Measurements from ENCODE around the gene LY9. TPM values are rescaled to one million over a fixed set of nuclear protein-coding genes. Genes with fewer than 3 reads are reported as not detected.

LY9 gene
- total and polyA plus RNA-seq, 9 of the 15 experiments (the other 6 are each of a cell fraction or from before 2014, with no cell fraction given): not detected

DNA sequence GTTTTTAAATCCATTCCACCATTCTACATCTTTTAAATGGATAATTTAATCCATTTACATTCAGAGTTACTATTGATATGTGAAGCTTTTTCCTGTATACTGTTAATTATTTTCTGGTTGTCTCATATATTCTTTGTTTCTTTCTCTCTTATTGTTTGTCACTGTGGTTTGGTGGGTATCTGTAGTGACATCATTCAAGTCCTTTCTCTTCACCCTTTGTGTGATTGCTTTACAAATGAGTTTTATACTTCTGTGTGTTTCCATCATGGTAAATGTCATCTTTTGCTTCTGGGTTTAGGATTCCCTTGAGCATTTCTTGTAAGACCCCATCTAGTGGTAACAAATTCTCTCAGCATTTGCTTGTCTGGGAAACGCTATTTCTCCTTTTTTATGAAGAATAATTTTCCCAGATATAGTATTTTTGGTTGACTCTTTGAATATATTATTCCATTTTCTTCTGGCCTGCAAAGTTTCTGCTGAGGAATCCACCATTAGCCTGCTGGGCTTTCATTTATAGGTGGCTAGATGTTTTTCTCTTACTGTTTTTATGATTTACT is 10.2 kb downstream of the LY9 start:
- Histone ChIP-seq H3K79me2 (ENCODE audit: control insufficient read depth, insufficient read depth, low read length) (no peaks in the 10 kb centered on the region), H3K9ac (ENCODE audit: insufficient read depth in 1 of 2, low read depth in 2 of 2, low read length in 2 of 2) (no peak overlapping the region), H3K4me1 (replicated peaks in 1 of 2; ENCODE audit: control insufficient read depth in 2 of 2, insufficient read depth in 2 of 2, low read length in 2 of 2) (peaks cover 0 to 8% of the 10 kb centered on the region in 2 experiments; a peak in 1 of 5 replicates), H3K27me3 (ENCODE audit: control insufficient read depth in 2 of 2, insufficient read depth in 2 of 2, low read length in 2 of 2) (peaks cover 5 to 9% of the 10 kb centered on the region in 2 experiments; a peak in 3 of 5 replicates), H2AFZ (ENCODE audit: low read depth, low read length) (no peak overlapping the region), H4K20me1 (replicated peaks; ENCODE audit: control insufficient read depth, insufficient read depth, low read length) (no peaks in the 10 kb centered on the region), H3K27ac (ENCODE audit: extremely low read depth, low read depth, low read length) (no peak overlapping the region), H3K4me3 (no peak overlapping the region), H3K36me3 (ENCODE audit: control insufficient read depth, insufficient read depth, low read length) (no peaks in the 10 kb centered on the region), H3K9me1 (ENCODE audit: control insufficient read depth, insufficient read depth, low read length) (no peaks in the 10 kb centered on the region), H3K9me3 (replicated peaks; ENCODE audit: control insufficient read depth, insufficient read depth, low read depth, low read length) (peaks cover 6% of the 10 kb centered on the region), H3K4me2 (ENCODE audit: insufficient read depth, low read length) (no peak overlapping the region)
- whole genome bisulfite sequencing (ENCODE audit: insufficient coverage, low coverage, missing lambda C conversion rate): 0% methylated on average over 1 of the region's 1 CpG
- ATAC-seq (no peak), FAIRE-seq (no peak), DNase-seq (ENCODE audit: extremely low read depth in 1 of 4, low spot score in 3 of 4) (no peak)
- no TSS peak for BruUV-seq (replicated peaks)
- in situ Hi-C loops (cut with MboI) (no loop called here), intact Hi-C loops (cut with micrococcal nuclease) (no loop called here)
- TF ChIP-seq NFE2 (IDR thresholded peaks at IDR 0.05; ENCODE audit: low read depth): no peak
- TF ChIP-seq, protein P1, sequence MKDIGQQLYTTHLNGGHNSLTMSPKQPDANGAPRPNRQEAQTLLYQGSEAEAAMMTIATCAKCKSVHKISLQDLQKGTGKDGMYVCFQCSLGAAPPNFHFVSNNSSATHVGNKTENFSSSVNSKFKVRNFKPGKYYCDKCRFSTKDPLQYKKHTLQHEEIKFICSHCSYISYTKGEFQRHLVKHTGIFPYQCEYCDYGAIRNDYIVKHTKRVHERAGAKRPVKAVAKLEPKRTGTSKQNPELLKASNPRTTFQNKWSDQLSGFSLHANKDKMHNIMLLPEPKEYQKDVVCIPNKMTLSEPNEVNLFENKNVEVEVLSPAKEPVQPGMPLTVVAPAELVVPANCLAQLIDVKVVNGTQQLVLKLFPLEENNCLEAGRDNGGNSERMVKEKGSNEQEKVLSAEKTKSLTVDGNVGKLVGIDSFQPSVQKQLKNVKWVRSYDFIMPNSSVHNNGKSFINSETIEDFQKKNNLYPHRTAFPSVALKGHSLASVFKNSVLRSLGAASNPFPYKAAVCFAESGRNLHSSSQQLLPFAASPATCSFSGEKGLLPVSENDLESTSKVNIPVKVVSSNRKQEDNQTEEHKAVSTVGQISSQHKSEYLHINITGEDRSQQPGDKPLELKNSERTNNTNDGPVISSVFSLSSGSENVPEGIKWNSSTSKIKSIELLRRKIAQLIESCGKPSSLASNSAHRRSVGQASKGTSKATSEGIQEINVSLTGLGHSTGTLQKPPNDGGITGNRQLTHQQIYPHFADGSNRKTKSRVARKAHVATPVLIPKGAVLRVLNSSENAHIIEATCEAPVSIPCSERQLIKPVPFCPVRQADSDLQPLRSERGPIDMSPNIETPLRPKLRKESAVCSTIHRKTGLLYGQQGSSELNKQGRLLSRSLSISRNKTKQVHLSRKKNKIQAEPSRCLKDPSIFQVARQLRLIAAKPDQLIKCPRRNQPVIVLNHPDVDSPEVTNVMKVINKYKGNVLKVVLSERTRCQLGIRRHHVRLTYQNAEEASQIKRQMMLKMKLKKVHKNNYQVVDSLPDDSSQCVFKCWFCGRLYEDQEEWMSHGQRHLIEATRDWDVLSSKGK (CRISPR knock-in tag; IDR thresholded peaks at IDR 0.05): no peak
- TF ChIP-seq ZC3H11A (IDR thresholded peaks at IDR 0.05; ENCODE audit: low read depth, low read length): no peak
- TF ChIP-seq ZKSCAN3 (CRISPR knock-in tag; IDR thresholded peaks at IDR 0.05): no peak
- TF ChIP-seq, protein P2, sequence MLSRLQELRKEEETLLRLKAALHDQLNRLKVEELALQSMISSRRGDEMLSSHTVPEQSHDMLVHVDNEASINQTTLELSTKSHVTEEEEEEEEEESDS (CRISPR knock-in tag; IDR thresholded peaks at IDR 0.05): no peak
- no peak for TF ChIP-seq JUNB (CRISPR knock-in tag; conservative IDR thresholded peaks at IDR 0.05)
- TF ChIP-seq IRF2 (CRISPR knock-in tag; IDR thresholded peaks at IDR 0.05): no peak
- TF ChIP-seq, protein P3, sequence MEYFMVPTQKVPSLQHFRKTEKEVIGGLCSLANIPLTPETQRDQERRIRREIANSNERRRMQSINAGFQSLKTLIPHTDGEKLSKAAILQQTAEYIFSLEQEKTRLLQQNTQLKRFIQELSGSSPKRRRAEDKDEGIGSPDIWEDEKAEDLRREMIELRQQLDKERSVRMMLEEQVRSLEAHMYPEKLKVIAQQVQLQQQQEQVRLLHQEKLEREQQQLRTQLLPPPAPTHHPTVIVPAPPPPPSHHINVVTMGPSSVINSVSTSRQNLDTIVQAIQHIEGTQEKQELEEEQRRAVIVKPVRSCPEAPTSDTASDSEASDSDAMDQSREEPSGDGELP (CRISPR knock-in tag; IDR thresholded peaks at IDR 0.05; ENCODE audit: borderline replicate concordance): no peak
- TF ChIP-seq, protein P4, sequence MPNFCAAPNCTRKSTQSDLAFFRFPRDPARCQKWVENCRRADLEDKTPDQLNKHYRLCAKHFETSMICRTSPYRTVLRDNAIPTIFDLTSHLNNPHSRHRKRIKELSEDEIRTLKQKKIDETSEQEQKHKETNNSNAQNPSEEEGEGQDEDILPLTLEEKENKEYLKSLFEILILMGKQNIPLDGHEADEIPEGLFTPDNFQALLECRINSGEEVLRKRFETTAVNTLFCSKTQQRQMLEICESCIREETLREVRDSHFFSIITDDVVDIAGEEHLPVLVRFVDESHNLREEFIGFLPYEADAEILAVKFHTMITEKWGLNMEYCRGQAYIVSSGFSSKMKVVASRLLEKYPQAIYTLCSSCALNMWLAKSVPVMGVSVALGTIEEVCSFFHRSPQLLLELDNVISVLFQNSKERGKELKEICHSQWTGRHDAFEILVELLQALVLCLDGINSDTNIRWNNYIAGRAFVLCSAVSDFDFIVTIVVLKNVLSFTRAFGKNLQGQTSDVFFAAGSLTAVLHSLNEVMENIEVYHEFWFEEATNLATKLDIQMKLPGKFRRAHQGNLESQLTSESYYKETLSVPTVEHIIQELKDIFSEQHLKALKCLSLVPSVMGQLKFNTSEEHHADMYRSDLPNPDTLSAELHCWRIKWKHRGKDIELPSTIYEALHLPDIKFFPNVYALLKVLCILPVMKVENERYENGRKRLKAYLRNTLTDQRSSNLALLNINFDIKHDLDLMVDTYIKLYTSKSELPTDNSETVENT (CRISPR knock-in tag; IDR thresholded peaks at IDR 0.05): no peak
- no peak for TF ChIP-seq ZNF316 (IDR thresholded peaks at IDR 0.05)
- no peak for TF ChIP-seq DACH1 (IDR thresholded peaks at IDR 0.05; ENCODE audit: partially characterized antibody)
- TF ChIP-seq, protein P5, sequence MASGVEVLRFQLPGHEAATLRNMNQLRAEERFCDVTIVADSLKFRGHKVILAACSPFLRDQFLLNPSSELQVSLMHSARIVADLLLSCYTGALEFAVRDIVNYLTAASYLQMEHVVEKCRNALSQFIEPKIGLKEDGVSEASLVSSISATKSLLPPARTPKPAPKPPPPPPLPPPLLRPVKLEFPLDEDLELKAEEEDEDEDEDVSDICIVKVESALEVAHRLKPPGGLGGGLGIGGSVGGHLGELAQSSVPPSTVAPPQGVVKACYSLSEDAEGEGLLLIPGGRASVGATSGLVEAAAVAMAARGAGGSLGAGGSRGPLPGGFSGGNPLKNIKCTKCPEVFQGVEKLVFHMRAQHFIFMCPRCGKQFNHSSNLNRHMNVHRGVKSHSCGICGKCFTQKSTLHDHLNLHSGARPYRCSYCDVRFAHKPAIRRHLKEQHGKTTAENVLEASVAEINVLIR (CRISPR knock-in tag; IDR thresholded peaks at IDR 0.05): no peak
- CTCF ChIA-PET (ENCODE audit: low intra/inter-chr PET ratio): no interaction called here
- POLR2A ChIA-PET: interaction anchor here (0.7 kb wide), 1 partner anchor 293 kb away, joined by 4 read pairs; no protein-coding TSS in a partner anchor

All from K562 (cell line).